WTC11 (cell line): ENCODE results near the gene GARNL3.

Experiments
- ELF4 ChIP-seq: sonication (generic); formaldehyde crosslinking; IDR thresholded peaks from 2 replicates; pipeline ENCODE4 v1.8.1; 2022; ENCODE audit warnings: low read depth, mild to moderate bottlenecking, moderate library complexity, missing genetic modification reagents
- ETV6 ChIP-seq: sonication (generic); formaldehyde crosslinking; IDR thresholded peaks from 2 replicates; pipeline ENCODE4 v1.8.1; 2022; ENCODE audit warnings: mild to moderate bottlenecking, missing genetic modification reagents
- IRF2 ChIP-seq: sonication (generic); formaldehyde crosslinking; IDR thresholded peaks from 2 replicates; pipeline ENCODE4 v1.8.0; 2022; ENCODE audit warnings: low read depth, missing genetic modification reagents, borderline replicate concordance
- ZNF671 ChIP-seq: fragments of 250-450 bp; sonication (Bioruptor Pico); IDR thresholded peaks from 2 replicates; pipeline ENCODE4 v1.8.0; 2021; ENCODE audit warnings: mild to moderate bottlenecking
- TF ChIP-seq, protein P1 (sequence below): sonication (generic); formaldehyde crosslinking; IDR thresholded peaks from 2 replicates; pipeline ENCODE4 v1.8.1; 2023; ENCODE audit warnings: mild to moderate bottlenecking, missing genetic modification reagents, moderate library complexity
- TF ChIP-seq, protein P2 (sequence below): fragments of 200-600 bp; IDR thresholded peaks from 2 replicates; pipeline ENCODE4 v1.8.0; 2022; ENCODE audit warnings: antibody characterized with exemption

- TF ChIP-seq ETV6 (CRISPR knock-in tag) (no peak), ZNF671 (CRISPR knock-in tag) (no peak), IRF2 (no peak), ELF4 (CRISPR knock-in tag) (no peak)
- TF ChIP-seq, protein P1, sequence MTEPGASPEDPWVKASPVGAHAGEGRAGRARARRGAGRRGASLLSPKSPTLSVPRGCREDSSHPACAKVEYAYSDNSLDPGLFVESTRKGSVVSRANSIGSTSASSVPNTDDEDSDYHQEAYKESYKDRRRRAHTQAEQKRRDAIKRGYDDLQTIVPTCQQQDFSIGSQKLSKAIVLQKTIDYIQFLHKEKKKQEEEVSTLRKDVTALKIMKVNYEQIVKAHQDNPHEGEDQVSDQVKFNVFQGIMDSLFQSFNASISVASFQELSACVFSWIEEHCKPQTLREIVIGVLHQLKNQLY (CRISPR knock-in tag), result no peak
- TF ChIP-seq, protein P2, sequence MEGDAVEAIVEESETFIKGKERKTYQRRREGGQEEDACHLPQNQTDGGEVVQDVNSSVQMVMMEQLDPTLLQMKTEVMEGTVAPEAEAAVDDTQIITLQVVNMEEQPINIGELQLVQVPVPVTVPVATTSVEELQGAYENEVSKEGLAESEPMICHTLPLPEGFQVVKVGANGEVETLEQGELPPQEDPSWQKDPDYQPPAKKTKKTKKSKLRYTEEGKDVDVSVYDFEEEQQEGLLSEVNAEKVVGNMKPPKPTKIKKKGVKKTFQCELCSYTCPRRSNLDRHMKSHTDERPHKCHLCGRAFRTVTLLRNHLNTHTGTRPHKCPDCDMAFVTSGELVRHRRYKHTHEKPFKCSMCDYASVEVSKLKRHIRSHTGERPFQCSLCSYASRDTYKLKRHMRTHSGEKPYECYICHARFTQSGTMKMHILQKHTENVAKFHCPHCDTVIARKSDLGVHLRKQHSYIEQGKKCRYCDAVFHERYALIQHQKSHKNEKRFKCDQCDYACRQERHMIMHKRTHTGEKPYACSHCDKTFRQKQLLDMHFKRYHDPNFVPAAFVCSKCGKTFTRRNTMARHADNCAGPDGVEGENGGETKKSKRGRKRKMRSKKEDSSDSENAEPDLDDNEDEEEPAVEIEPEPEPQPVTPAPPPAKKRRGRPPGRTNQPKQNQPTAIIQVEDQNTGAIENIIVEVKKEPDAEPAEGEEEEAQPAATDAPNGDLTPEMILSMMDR, result no peak
These were observed 65.9 kb downstream of the GARNL3 start for GRCh38 chr9:127330501-127330900.
